DND-41 (cell line): ENCODE results near the gene SLC24A4.

Source experiments
- CTCF ChIP-seq: IDR thresholded peaks from 2 replicates; pipeline ENCODE4 v1.5.1; 2012; ENCODE audit warnings: borderline replicate concordance, low read length, moderate library complexity, mild to moderate bottlenecking; ENCODE audit not compliant: poor library complexity, severe bottlenecking; ENCODE audit errors: extremely low read depth
- EZH2 ChIP-seq: IDR thresholded peaks from 3 replicates; pipeline ENCODE4 v1.6.1; 2012; ENCODE audit warnings: borderline replicate concordance, low read depth, mild to moderate bottlenecking, moderate library complexity, low read length, inconsistent platforms; ENCODE audit not compliant: severe bottlenecking

- TF ChIP-seq CTCF, result no peak
- TF ChIP-seq EZH2, result no peak
Measured at GRCh38 chr14:92446771-92447170, 123.8 kb downstream of the SLC24A4 start.
